HepG2 (cell line): ENCODE measurements around the gene KHK. TPM values are rescaled to one million over a fixed set of nuclear protein-coding genes. Genes with fewer than 3 reads are reported as not detected.

Source experiments
- AGO1 ChIP-seq: fragments of 200-400 bp; formaldehyde crosslinking; IDR thresholded peaks from 2 replicates; pipeline ENCODE4 v1.6.1; 2017; ENCODE audit warnings: mild to moderate bottlenecking, low read depth, low read length, moderate library complexity; ENCODE audit not compliant: poor library complexity, severe bottlenecking
- ATF1 ChIP-seq: IDR thresholded peaks from 2 replicates; pipeline ENCODE4 v1.6.1; 2016; ENCODE audit warnings: mild to moderate bottlenecking, control low read depth
- DR1 ChIP-seq: sonication (generic); formaldehyde crosslinking; IDR thresholded peaks from 2 replicates; pipeline ENCODE4 v1.8.0; 2021; ENCODE audit warnings: mild to moderate bottlenecking, missing genetic modification reagents, inconsistent platforms
- MATR3 ChIP-seq: sonication (generic); formaldehyde crosslinking; IDR thresholded peaks from 2 replicates; pipeline ENCODE4 v1.4.0; 2020; ENCODE audit warnings: missing genetic modification reagents
- MEF2D ChIP-seq: sonication (generic); formaldehyde crosslinking; IDR thresholded peaks from 2 replicates; pipeline ENCODE4 v1.5.1; 2020; ENCODE audit warnings: mild to moderate bottlenecking, missing genetic modification reagents
- NBN ChIP-seq: fragments of 450-650 bp; conservative IDR thresholded peaks from 2 replicates; pipeline ENCODE4 v1.6.1; 2017
- NR2F1 ChIP-seq, 2 experiments: fragments of 450-650 bp in 1 of 2; formaldehyde crosslinking in 1 of 2; IDR thresholded peaks; 2 replicates each; pipeline versions ENCODE4 v1.5.0 to v1.6.1; 2016 to 2020; ENCODE audit warnings: mild to moderate bottlenecking in 1 of 2, missing compliant biosample characterization in 1 of 2, missing genetic modification reagents in 1 of 2, moderate library complexity in 1 of 2
- RCOR2 ChIP-seq: IDR thresholded peaks from 2 replicates; pipeline ENCODE4 v1.6.1; 2016; ENCODE audit warnings: missing biosample characterization, missing genetic modification reagents
- SMYD3 ChIP-seq: sonication (generic); formaldehyde crosslinking; IDR thresholded peaks from 2 replicates; pipeline ENCODE4 v1.8.1; 2023; ENCODE audit warnings: mild to moderate bottlenecking, missing genetic modification reagents
- UBTF ChIP-seq: sonication (generic); formaldehyde crosslinking; IDR thresholded peaks from 2 replicates; pipeline ENCODE4 v1.4.0; 2020; ENCODE audit warnings: mild to moderate bottlenecking, missing genetic modification reagents
- ZFP37 ChIP-seq: sonication (generic); formaldehyde crosslinking; IDR thresholded peaks from 2 replicates; pipeline ENCODE4 v1.4.0; 2020; ENCODE audit warnings: missing genetic modification reagents, borderline replicate concordance
- ZMYM2 ChIP-seq: sonication (generic); formaldehyde crosslinking; IDR thresholded peaks from 2 replicates; pipeline ENCODE4 v1.8.0; 2022; ENCODE audit warnings: mild to moderate bottlenecking, missing genetic modification reagents
- ZNF138 ChIP-seq: sonication (generic); formaldehyde crosslinking; IDR thresholded peaks from 2 replicates; pipeline ENCODE4 v1.5.0; 2020; ENCODE audit warnings: mild to moderate bottlenecking, low read depth, missing genetic modification reagents
- ZNF235 ChIP-seq: sonication (generic); formaldehyde crosslinking; IDR thresholded peaks from 2 replicates; pipeline ENCODE4 v1.8.1; 2023; ENCODE audit warnings: mild to moderate bottlenecking, missing genetic modification reagents, borderline replicate concordance
- ZNF496 ChIP-seq: sonication (generic); formaldehyde crosslinking; IDR thresholded peaks from 2 replicates; pipeline ENCODE4 v1.8.1; 2023; ENCODE audit warnings: mild to moderate bottlenecking, moderate library complexity, missing genetic modification reagents; ENCODE audit not compliant: insufficient replicate concordance
- ZNF569 ChIP-seq: sonication (generic); formaldehyde crosslinking; IDR thresholded peaks from 2 replicates; pipeline ENCODE4 v1.5.0; 2020; ENCODE audit warnings: mild to moderate bottlenecking, missing genetic modification reagents, moderate library complexity, borderline replicate concordance
- ZNF597 ChIP-seq: sonication (generic); formaldehyde crosslinking; IDR thresholded peaks from 2 replicates; pipeline ENCODE4 v1.5.0; 2020; ENCODE audit warnings: missing genetic modification reagents
- ZNF768 ChIP-seq: sonication (generic); formaldehyde crosslinking; IDR thresholded peaks from 2 replicates; pipeline ENCODE4 v1.4.0; 2020; ENCODE audit warnings: missing genetic modification reagents
- ZNF777 ChIP-seq: sonication (generic); formaldehyde crosslinking; IDR thresholded peaks from 2 replicates; pipeline ENCODE4 v1.4.0; 2020; ENCODE audit warnings: missing genetic modification reagents
- polyA plus RNA-seq, 8 experiments: library from polyadenylated mRNA; depleted of rRNA in 3 of 8; stranded (reverse) in 7 of 8; unstranded in 1 of 8; fragments of >200 nt; fragmentation: Illumina TruSeq in 4 of 8; extraction: Trizol in 4 of 8; gene quantifications; 2 replicates each; pipeline versions ENCODE4 v1.2.1 to v1.2.3, GENCODE V29; 2011 to 2016; ENCODE audit warnings: low read depth in 4 of 8, missing spikeins in 1 of 8, mixed read lengths in 1 of 8; ENCODE audit not compliant: insufficient read depth in 1 of 8
- total RNA-seq, 5 experiments: library from RNA; depleted of rRNA; stranded (reverse); fragments of >200 nt; fragmentation: Illumina TruSeq; extraction: Trizol; gene quantifications; 2 replicates each; pipeline ENCODE4 v1.2.3, GENCODE V29; 2016; ENCODE audit warnings: low read depth in 1 of 5
- TF ChIP-seq, protein P1 (sequence below): sonication (generic); formaldehyde crosslinking; IDR thresholded peaks from 2 replicates; pipeline ENCODE4 v1.5.1; 2020; ENCODE audit warnings: mild to moderate bottlenecking, missing genetic modification reagents, moderate library complexity
- TF ChIP-seq, protein P2 (sequence below): sonication (generic); formaldehyde crosslinking; conservative IDR thresholded peaks from 2 replicates; pipeline ENCODE4 v1.4.0; 2020; ENCODE audit warnings: missing genetic modification reagents
- TF ChIP-seq, protein P3 (sequence below): sonication (generic); formaldehyde crosslinking; IDR thresholded peaks from 2 replicates; pipeline ENCODE4 v1.4.0; 2020; ENCODE audit warnings: missing genetic modification reagents, low read depth, mild to moderate bottlenecking, borderline replicate concordance

Gene KHK
- total and polyA plus RNA-seq, 2 of the 13 experiments (the other 11 are each of a cell fraction or from before 2014, with no cell fraction given): 40.9 to 99.2 TPM

DNA sequence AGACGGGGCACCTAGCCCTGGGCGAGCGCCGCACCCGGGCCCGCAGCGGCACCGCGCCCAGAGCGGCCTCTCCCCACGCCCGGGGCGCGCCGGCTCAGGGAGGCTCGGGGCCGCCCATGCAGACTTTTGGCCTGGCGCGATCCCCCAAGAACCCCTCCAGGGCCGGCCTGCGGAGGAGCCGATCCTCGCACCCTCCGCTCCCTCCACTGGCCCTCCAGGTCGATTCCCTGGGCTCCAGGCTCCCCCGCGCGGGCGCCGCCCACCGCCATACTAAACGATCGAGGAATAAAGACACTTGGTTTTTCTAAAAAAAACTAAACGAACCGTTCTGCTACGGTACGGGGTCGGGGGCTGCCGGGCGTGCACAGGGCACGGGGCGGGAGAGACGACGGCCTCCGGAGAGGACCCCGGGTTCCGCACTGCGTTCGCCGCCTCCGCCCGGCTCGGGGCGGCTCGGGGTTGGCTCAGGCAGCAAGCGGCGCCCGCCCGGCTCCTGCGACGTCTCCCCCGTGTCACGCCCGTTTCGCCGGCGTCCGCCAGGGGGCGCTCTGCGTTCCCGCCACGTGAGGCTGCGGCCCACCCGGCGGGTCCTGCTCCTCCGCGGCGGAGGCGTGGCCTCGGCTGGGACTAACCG, 365 bp upstream of the KHK start (continued):
- TF ChIP-seq SMYD3: no peak
- no peak for TF ChIP-seq MEF2D (CRISPR knock-in tag)
- TF ChIP-seq NR2F1 (CRISPR knock-in tag; IDR thresholded peaks at IDR 0.05): no peak
- TF ChIP-seq MATR3: no peak
- TF ChIP-seq, protein P1, sequence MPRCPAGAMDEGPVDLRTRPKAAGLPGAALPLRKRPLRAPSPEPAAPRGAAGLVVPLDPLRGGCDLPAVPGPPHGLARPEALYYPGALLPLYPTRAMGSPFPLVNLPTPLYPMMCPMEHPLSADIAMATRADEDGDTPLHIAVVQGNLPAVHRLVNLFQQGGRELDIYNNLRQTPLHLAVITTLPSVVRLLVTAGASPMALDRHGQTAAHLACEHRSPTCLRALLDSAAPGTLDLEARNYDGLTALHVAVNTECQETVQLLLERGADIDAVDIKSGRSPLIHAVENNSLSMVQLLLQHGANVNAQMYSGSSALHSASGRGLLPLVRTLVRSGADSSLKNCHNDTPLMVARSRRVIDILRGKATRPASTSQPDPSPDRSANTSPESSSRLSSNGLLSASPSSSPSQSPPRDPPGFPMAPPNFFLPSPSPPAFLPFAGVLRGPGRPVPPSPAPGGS (CRISPR knock-in tag): 0 out of 2 replicates have a peak, but pooled peaks have one; percentile 52
- peak; percentile 84; the same call in 1 of the 2 replicates for TF ChIP-seq UBTF (CRISPR knock-in tag)
- TF ChIP-seq, protein P2, sequence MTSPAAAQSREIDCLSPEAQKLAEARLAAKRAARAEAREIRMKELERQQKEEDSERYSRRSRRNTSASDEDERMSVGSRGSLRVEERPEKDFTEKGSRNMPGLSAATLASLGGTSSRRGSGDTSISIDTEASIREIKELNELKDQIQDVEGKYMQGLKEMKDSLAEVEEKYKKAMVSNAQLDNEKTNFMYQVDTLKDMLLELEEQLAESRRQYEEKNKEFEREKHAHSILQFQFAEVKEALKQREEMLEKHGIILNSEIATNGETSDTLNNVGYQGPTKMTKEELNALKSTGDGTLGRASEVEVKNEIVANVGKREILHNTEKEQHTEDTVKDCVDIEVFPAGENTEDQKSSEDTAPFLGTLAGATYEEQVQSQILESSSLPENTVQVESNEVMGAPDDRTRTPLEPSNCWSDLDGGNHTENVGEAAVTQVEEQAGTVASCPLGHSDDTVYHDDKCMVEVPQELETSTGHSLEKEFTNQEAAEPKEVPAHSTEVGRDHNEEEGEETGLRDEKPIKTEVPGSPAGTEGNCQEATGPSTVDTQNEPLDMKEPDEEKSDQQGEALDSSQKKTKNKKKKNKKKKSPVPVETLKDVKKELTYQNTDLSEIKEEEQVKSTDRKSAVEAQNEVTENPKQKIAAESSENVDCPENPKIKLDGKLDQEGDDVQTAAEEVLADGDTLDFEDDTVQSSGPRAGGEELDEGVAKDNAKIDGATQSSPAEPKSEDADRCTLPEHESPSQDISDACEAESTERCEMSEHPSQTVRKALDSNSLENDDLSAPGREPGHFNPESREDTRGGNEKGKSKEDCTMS: no peak
- TF ChIP-seq ATF1 (CRISPR knock-in tag): no peak
- no peak for TF ChIP-seq ZMYM2
- no peak for TF ChIP-seq ZNF138 (CRISPR knock-in tag)
- TF ChIP-seq AGO1: no peak
- TF ChIP-seq ZNF496 (CRISPR knock-in tag): no peak
- peak; percentile 71; the same call in 1 of the 2 replicates for TF ChIP-seq RCOR2 (CRISPR knock-in tag)
- TF ChIP-seq ZNF768 (CRISPR knock-in tag): peak; percentile 69
- TF ChIP-seq ZNF597 (CRISPR knock-in tag): no peak
- TF ChIP-seq NBN: no peak
- no peak for TF ChIP-seq ZNF569 (CRISPR knock-in tag)
- no peak for TF ChIP-seq ZNF235 (CRISPR knock-in tag)
- TF ChIP-seq, protein P3, sequence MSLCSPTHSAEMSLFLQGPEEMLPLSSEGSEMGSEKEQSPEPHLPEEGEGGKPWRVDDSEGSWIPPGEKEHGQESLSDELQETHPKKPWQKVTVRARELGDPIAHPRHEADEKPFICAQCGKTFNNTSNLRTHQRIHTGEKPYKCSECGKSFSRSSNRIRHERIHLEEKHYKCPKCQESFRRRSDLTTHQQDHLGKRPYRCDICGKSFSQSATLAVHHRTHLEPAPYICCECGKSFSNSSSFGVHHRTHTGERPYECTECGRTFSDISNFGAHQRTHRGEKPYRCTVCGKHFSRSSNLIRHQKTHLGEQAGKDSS: no peak; the same call in 1 of the 2 replicates
- no peak; the same call in 1 of the 2 replicates for TF ChIP-seq ZFP37 (CRISPR knock-in tag)
- peak; percentile 80; the same call in 1 of the 2 replicates for TF ChIP-seq ZNF777 (CRISPR knock-in tag)
- TF ChIP-seq DR1 (CRISPR knock-in tag): no peak; the same call in 1 of the 2 replicates
